HEK293 (cell line): ENCODE data around the gene CD40LG.

Experiments
- CTCF ChIA-PET: fragments of 350-600 bp; formaldehyde crosslinking; extraction: SDS; loops from one replicate; lab custom pipeline; 2021; ENCODE audit warnings: antibody characterized with exemption; lab: Yijun Ruan, JAX
- POLR2A ChIA-PET: fragments of 300-600 bp; formaldehyde crosslinking; extraction: SDS; loops from one replicate; lab custom pipeline; 2020; ENCODE audit warnings: antibody characterized with exemption, inconsistent platforms; lab: Yijun Ruan, JAX
- H3K27ac ChIP-seq: fragments of 200-500 bp; sonication (Bioruptor generic); 2 replicates; pipeline ENCODE4 v1.5.1; 2014; ENCODE audit warnings: low read depth, low read length, control low read depth, inconsistent platforms; ENCODE audit errors: extremely low read depth
- H3K36me3 ChIP-seq, 2 experiments: fragments of 200-500 bp in 1 of 2; sonication (Bioruptor generic) in 1 of 2; 1 replicate in 1 of 2; 2 replicates in 1 of 2; pipeline ENCODE4 v1.5.1; 2014 to 2017; ENCODE audit warnings: inconsistent platforms in 2 of 2, low read length in 2 of 2; ENCODE audit not compliant: control insufficient read depth in 2 of 2, insufficient read depth in 1 of 2
- H3K4me1 ChIP-seq: fragments of 200-500 bp; sonication (Bioruptor generic); 2 replicates; pipeline ENCODE4 v1.5.1; 2014; ENCODE audit warnings: mild to moderate bottlenecking, low read length, inconsistent platforms; ENCODE audit not compliant: control insufficient read depth, insufficient read depth
- H3K4me3 ChIP-seq: 2 replicates; pipeline ENCODE4 v1.5.1; 2011; ENCODE audit warnings: low read depth, mild to moderate bottlenecking, control low read depth, low read length, moderate library complexity
- H3K9me3 ChIP-seq: fragments of 200-500 bp; sonication (Bioruptor generic); 2 replicates; pipeline ENCODE4 v1.5.1; 2014; ENCODE audit warnings: low read depth, low read length, inconsistent platforms; ENCODE audit not compliant: control insufficient read depth, insufficient read depth
- GLI4 ChIP-seq: fragments of 450-650 bp; formaldehyde crosslinking; IDR thresholded peaks from 2 replicates; pipeline ENCODE4 v1.5.1; 2016; ENCODE audit warnings: missing biosample characterization, missing genetic modification characterization
- KLF7 ChIP-seq: fragments of 450-650 bp; formaldehyde crosslinking; IDR thresholded peaks from 2 replicates; pipeline ENCODE4 v1.5.1; 2016; ENCODE audit warnings: missing biosample characterization, missing genetic modification characterization, borderline replicate concordance
- RBAK ChIP-seq: fragments of 450-650 bp; formaldehyde crosslinking; IDR thresholded peaks from 2 replicates; pipeline ENCODE4 v1.5.1; 2016; ENCODE audit warnings: missing biosample characterization, missing genetic modification characterization
- ZBTB1 ChIP-seq: fragments of 450-650 bp; formaldehyde crosslinking; IDR thresholded peaks from 2 replicates; pipeline ENCODE4 v1.5.1; 2016; ENCODE audit warnings: missing biosample characterization, missing genetic modification characterization
- ZBTB26 ChIP-seq: fragments of 450-650 bp; formaldehyde crosslinking; optimal IDR thresholded peaks from 2 replicates; pipeline ENCODE3; 2016; ENCODE audit warnings: missing biosample characterization, mild to moderate bottlenecking, missing genetic modification characterization
- ZBTB44 ChIP-seq: fragments of 450-650 bp; IDR thresholded peaks from 2 replicates; pipeline ENCODE4 v1.5.1; 2018; ENCODE audit warnings: missing biosample characterization, mild to moderate bottlenecking, missing genetic modification characterization
- ZFP41 ChIP-seq: fragments of 450-650 bp; formaldehyde crosslinking; IDR thresholded peaks from 2 replicates; pipeline ENCODE4 v1.5.1; 2016; ENCODE audit warnings: missing biosample characterization, missing genetic modification characterization, borderline replicate concordance
- ZNF157 ChIP-seq: fragments of 450-650 bp; formaldehyde crosslinking; IDR thresholded peaks from 2 replicates; pipeline ENCODE4 v1.5.1; 2016; ENCODE audit warnings: missing biosample characterization, missing genetic modification characterization
- ZNF214 ChIP-seq: fragments of 450-650 bp; formaldehyde crosslinking; IDR thresholded peaks from 2 replicates; pipeline ENCODE4 v1.5.1; 2017; ENCODE audit warnings: missing biosample characterization, mild to moderate bottlenecking, missing genetic modification characterization, borderline replicate concordance
- ZNF223 ChIP-seq: fragments of 450-650 bp; formaldehyde crosslinking; IDR thresholded peaks from 2 replicates; pipeline ENCODE4 v1.5.1; 2016; ENCODE audit warnings: missing biosample characterization, missing genetic modification characterization
- ZNF280C ChIP-seq: fragments of 450-650 bp; formaldehyde crosslinking; IDR thresholded peaks from 2 replicates; pipeline ENCODE4 v1.5.1; 2016; ENCODE audit warnings: missing biosample characterization, missing genetic modification characterization
- ZNF335 ChIP-seq: fragments of 450-650 bp; formaldehyde crosslinking; conservative IDR thresholded peaks from 2 replicates; pipeline ENCODE4 v1.5.1; 2016; ENCODE audit warnings: missing biosample characterization, missing genetic modification characterization
- ZNF398 ChIP-seq: fragments of 450-650 bp; formaldehyde crosslinking; IDR thresholded peaks from 2 replicates; pipeline ENCODE4 v1.5.1; 2017; ENCODE audit warnings: missing biosample characterization, missing genetic modification characterization
- ZNF473 ChIP-seq: fragments of 450-650 bp; formaldehyde crosslinking; IDR thresholded peaks from 2 replicates; pipeline ENCODE4 v1.5.1; 2017; ENCODE audit warnings: missing biosample characterization, missing genetic modification characterization
- ZNF639 ChIP-seq: fragments of 450-650 bp; formaldehyde crosslinking; IDR thresholded peaks from 2 replicates; pipeline ENCODE4 v1.5.1; 2016; ENCODE audit warnings: missing biosample characterization, missing genetic modification characterization
- ZNF677 ChIP-seq: fragments of 450-650 bp; IDR thresholded peaks from 2 replicates; pipeline ENCODE4 v1.5.0; 2018; ENCODE audit warnings: missing biosample characterization, mild to moderate bottlenecking, missing genetic modification characterization, moderate library complexity
- ZSCAN30 ChIP-seq: fragments of 450-650 bp; IDR thresholded peaks from 2 replicates; pipeline ENCODE4 v1.5.1; 2018; ENCODE audit warnings: missing biosample characterization, mild to moderate bottlenecking, missing genetic modification characterization, moderate library complexity
- TF ChIP-seq, protein P1 (sequence below): fragments of 450-650 bp; formaldehyde crosslinking; IDR thresholded peaks from 2 replicates; pipeline ENCODE4; 2016; ENCODE audit warnings: missing biosample characterization, missing genetic modification characterization
- TF ChIP-seq, protein P2 (sequence below): fragments of 450-650 bp; formaldehyde crosslinking; IDR thresholded peaks from 2 replicates; pipeline ENCODE4 v1.5.1; 2016; ENCODE audit warnings: missing biosample characterization, missing genetic modification characterization
- TF ChIP-seq, protein P3 (sequence below): fragments of 450-650 bp; formaldehyde crosslinking; IDR thresholded peaks from 2 replicates; pipeline ENCODE4 v1.5.1; 2016; ENCODE audit warnings: missing biosample characterization, missing genetic modification characterization
- TF ChIP-seq, protein P4 (sequence below): fragments of 450-650 bp; formaldehyde crosslinking; IDR thresholded peaks from 2 replicates; pipeline ENCODE4 v1.5.1; 2016; ENCODE audit warnings: missing biosample characterization, missing genetic modification characterization

Gene CD40LG

GRCh38 chrX:136671006-136671610 lies 23.1 kb downstream of the CD40LG start (continued):
- TF ChIP-seq KLF7 (tag by site-specific recombination) = no peak
- TF ChIP-seq ZNF677 = no peak
- TF ChIP-seq ZNF214 (tag by site-specific recombination) = no peak
- TF ChIP-seq ZNF157 (tag by site-specific recombination) = no peak
- TF ChIP-seq ZNF473 (tag by site-specific recombination) = no peak
- no peak for TF ChIP-seq ZNF223 (tag by site-specific recombination)
- TF ChIP-seq ZNF398 (tag by site-specific recombination) = no peak
- TF ChIP-seq ZNF280C = no peak
- no peak for TF ChIP-seq ZBTB1 (tag by site-specific recombination)
- TF ChIP-seq RBAK = no peak
- TF ChIP-seq ZBTB26 (tag by site-specific recombination) = no peak
- no peak for TF ChIP-seq ZNF639 (tag by site-specific recombination)
- TF ChIP-seq, protein P1, sequence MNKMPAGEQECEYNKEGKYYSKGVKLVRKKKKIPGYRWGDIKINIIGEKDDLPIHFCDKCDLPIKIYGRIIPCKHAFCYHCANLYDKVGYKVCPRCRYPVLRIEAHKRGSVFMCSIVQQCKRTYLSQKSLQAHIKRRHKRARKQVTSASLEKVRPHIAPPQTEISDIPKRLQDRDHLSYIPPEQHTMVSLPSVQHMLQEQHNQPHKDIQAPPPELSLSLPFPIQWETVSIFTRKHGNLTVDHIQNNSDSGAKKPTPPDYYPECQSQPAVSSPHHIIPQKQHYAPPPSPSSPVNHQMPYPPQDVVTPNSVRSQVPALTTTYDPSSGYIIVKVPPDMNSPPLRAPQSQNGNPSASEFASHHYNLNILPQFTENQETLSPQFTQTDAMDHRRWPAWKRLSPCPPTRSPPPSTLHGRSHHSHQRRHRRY (tag by site-specific recombination) = no peak
- TF ChIP-seq, protein P2, sequence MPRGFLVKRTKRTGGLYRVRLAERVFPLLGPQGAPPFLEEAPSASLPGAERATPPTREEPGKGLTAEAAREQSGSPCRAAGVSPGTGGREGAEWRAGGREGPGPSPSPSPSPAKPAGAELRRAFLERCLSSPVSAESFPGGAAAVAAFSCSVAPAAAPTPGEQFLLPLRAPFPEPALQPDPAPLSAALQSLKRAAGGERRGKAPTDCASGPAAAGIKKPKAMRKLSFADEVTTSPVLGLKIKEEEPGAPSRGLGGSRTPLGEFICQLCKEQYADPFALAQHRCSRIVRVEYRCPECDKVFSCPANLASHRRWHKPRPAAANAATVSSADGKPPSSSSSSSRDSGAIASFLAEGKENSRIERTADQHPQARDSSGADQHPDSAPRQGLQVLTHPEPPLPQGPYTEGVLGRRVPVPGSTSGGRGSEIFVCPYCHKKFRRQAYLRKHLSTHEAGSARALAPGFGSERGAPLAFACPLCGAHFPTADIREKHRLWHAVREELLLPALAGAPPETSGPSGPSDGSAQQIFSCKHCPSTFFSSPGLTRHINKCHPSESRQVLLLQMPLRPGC (tag by site-specific recombination) = no peak
- no peak for TF ChIP-seq ZSCAN30

DNA sequence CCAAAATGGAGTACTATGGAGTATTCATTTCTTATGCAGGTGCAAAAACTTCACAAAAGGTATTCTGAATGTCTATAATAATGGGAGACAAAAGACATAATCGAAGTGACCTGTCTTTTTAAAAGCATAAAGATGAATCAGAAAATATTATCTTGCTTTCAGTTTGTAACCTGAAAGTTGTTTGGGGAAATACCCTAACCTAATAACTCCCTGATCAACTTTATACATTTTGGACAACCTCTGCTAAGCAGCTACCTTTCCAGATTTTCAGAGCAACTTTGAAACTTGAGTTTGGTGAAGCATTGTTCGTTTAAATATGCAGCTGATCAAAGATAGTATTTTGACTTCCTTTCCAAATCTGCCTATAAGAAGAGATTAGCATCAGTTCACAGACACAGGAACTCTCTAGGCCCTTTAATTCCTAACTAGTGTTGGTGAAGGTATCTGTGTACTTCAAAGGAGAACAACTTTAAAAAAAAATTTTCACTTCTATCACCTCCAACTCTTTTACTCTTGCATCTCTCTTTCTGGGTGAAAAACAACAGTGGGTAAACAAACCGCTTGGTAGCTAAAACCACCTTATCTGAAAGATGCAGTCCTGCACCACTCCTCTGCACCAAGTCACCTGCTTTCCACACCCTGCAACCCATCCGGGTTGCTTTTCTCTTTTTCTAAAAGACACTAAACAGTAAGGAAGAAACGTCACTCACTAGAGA lies 26.5 kb downstream of the CD40LG start:
- Histone ChIP-seq H3K27ac (no peak overlapping the region), H3K36me3 (no peaks in the 10 kb centered on the region), H3K4me1 (no peaks in the 10 kb centered on the region), H3K9me3 (no peaks in the 10 kb centered on the region), H3K4me3 (no peak overlapping the region)
- CTCF ChIA-PET = interaction anchor here (0.5 kb wide), 1 partner anchor 103 kb away, joined by 4 read pairs; no protein-coding TSS in a partner anchor
- POLR2A ChIA-PET = no interaction called here
- TF ChIP-seq, protein P3, sequence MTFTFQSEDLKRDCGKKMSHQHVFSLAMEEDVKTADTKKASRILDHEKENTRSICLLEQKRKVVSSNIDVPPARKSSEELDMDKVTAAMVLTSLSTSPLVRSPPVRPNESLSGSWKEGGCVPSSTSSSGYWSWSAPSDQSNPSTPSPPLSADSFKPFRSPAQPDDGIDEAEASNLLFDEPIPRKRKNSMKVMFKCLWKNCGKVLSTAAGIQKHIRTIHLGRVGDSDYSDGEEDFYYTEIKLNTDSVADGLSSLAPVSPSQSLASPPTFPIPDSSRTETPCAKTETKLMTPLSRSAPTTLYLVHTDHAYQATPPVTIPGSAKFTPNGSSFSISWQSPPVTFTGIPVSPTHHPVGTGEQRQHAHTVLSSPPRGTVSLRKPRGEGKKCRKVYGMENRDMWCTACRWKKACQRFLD = no peak
- TF ChIP-seq ZBTB44 (no peak), GLI4 (no peak), ZNF335 (tag by site-specific recombination) (no peak), ZFP41 (tag by site-specific recombination) (no peak)
- TF ChIP-seq, protein P4, sequence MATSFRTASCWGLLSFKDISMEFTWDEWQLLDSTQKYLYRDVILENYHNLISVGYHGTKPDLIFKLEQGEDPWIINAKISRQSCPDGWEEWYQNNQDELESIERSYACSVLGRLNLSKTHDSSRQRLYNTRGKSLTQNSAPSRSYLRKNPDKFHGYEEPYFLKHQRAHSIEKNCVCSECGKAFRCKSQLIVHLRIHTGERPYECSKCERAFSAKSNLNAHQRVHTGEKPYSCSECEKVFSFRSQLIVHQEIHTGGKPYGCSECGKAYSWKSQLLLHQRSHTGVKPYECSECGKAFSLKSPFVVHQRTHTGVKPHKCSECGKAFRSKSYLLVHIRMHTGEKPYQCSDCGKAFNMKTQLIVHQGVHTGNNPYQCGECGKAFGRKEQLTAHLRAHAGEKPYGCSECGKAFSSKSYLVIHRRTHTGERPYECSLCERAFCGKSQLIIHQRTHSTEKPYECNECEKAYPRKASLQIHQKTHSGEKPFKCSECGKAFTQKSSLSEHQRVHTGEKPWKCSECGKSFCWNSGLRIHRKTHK (tag by site-specific recombination) = no peak
